MCF 10A (cell line): Measurements from ENCODE around the gene SOX6. TPM values are rescaled to one million over a fixed set of nuclear protein-coding genes. Genes with fewer than 3 reads are reported as not detected.
"Not testable (repeated sequence)": the region's sequence is repeated elsewhere in the genome, so short reads cannot be mapped to it uniquely, and the experiment has no call there.

Experiments used
- BruUV-seq: library from RNA; stranded (reverse); fragments of 400-500 nt; replicated peaks from 2 replicates; lab custom pipeline; 2021; lab: Mats Ljungman, UMichigan
- CTCF ChIA-PET: fragments of 300-600 bp; sonication (Branson Sonifier 250); formaldehyde crosslinking; extraction: SDS; loops from one replicate; lab custom pipeline; 2021; ENCODE audit warnings: antibody characterized with exemption, inconsistent platforms; lab: Yijun Ruan, JAX
- POLR2A ChIA-PET: fragments of 300-600, 350-650 bp; sonication (Branson Sonifier 250); formaldehyde crosslinking; extraction: SDS; loops from one replicate; lab custom pipeline; 2020; ENCODE audit warnings: antibody characterized with exemption, inconsistent platforms; lab: Yijun Ruan, JAX
- DNase-seq: peaks from one replicate; pipeline ENCODE4 v3.0.0-alpha.2; 2018; ENCODE audit not compliant: unreplicated experiment
- H3K27ac Mint-ChIP-seq: one replicate; pipeline ENCODE4 v1.8.0; 2022; ENCODE audit warnings: mild to moderate bottlenecking, low read depth, mixed read lengths; ENCODE audit not compliant: unreplicated experiment
- H3K27me3 Mint-ChIP-seq: one replicate; pipeline ENCODE4 v1.8.0; 2022; ENCODE audit warnings: mixed read lengths; ENCODE audit not compliant: insufficient read depth, unreplicated experiment
- H3K36me3 Mint-ChIP-seq: one replicate; pipeline ENCODE4 v1.8.0; 2022; ENCODE audit warnings: mild to moderate bottlenecking, moderate library complexity, mixed read lengths; ENCODE audit not compliant: insufficient read depth, unreplicated experiment
- H3K4me1 Mint-ChIP-seq: one replicate; pipeline ENCODE4 v1.8.0; 2022; ENCODE audit warnings: mixed read lengths; ENCODE audit not compliant: insufficient read depth, unreplicated experiment
- H3K4me3 Mint-ChIP-seq: one replicate; pipeline ENCODE4 v1.8.0; 2022; ENCODE audit warnings: mild to moderate bottlenecking, moderate library complexity, mixed read lengths; ENCODE audit not compliant: unreplicated experiment
- H3K9me3 Mint-ChIP-seq: one replicate; pipeline ENCODE4 v1.8.0; 2022; ENCODE audit warnings: mixed read lengths; ENCODE audit not compliant: unreplicated experiment
- intact Hi-C: fragments of 100-400 bp; cut with micrococcal nuclease; formaldehyde crosslinking; loops from 2 replicates; pipeline ENCODE4 v1.14.1; 2022
- total RNA-seq: library from RNA; stranded (reverse); gene quantifications from 2 replicates; pipeline ENCODE4 v1.2.3, GENCODE V29; 2022
- TF ChIP-seq, protein P1 (sequence below): fragments of 200-600 bp; IDR thresholded peaks from one replicate; pipeline ENCODE4 v1.8.0; 2022; ENCODE audit warnings: antibody characterized with exemption, mild to moderate bottlenecking; ENCODE audit not compliant: unreplicated experiment

SOX6 gene
- total RNA-seq, 1 experiment from 2014 or later, result 6.4 TPM

DNA sequence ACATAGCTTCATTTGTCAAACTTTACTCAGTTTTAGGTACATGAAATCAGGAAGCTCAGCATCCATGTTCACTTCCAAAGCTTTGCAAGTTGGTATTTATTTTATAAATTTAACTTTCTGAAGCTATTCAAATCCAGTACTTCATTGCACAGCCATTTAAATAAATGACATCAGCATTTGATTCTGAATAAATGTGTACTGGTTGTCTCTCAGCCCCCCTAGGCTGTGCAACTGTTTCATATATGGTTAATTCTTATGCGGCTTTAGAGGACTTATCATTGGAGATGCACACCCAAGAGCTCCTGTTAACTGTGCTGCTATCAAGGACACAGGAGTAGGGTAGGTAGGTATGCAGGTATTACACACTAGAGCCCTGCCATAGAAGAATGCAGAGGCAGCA lies 325.1 kb downstream of the SOX6 start:
- TF ChIP-seq, protein P1, sequence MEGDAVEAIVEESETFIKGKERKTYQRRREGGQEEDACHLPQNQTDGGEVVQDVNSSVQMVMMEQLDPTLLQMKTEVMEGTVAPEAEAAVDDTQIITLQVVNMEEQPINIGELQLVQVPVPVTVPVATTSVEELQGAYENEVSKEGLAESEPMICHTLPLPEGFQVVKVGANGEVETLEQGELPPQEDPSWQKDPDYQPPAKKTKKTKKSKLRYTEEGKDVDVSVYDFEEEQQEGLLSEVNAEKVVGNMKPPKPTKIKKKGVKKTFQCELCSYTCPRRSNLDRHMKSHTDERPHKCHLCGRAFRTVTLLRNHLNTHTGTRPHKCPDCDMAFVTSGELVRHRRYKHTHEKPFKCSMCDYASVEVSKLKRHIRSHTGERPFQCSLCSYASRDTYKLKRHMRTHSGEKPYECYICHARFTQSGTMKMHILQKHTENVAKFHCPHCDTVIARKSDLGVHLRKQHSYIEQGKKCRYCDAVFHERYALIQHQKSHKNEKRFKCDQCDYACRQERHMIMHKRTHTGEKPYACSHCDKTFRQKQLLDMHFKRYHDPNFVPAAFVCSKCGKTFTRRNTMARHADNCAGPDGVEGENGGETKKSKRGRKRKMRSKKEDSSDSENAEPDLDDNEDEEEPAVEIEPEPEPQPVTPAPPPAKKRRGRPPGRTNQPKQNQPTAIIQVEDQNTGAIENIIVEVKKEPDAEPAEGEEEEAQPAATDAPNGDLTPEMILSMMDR, result no peak
- H3K4me3 Mint-ChIP-seq, result no peak overlapping the region
- POLR2A ChIA-PET, result interaction anchor here (1.1 kb wide), 1 partner anchor 11 kb away, joined by 3 read pairs; no protein-coding TSS in a partner anchor
- CTCF ChIA-PET, result interaction anchor here (1.2 kb wide), 1 partner anchor 583 kb away, joined by 4 read pairs; no protein-coding TSS in a partner anchor
- no peaks in the 10 kb centered on the region for H3K9me3 Mint-ChIP-seq
- no peaks in the 10 kb centered on the region for H3K36me3 Mint-ChIP-seq
- DNase-seq, result no peak
- H3K4me1 Mint-ChIP-seq, result no peaks in the 10 kb centered on the region
- H3K27ac Mint-ChIP-seq, result no peak overlapping the region
- intact Hi-C loops, result no loop called here
- H3K27me3 Mint-ChIP-seq, result no peaks in the 10 kb centered on the region
- BruUV-seq, result no TSS peak

DNA sequence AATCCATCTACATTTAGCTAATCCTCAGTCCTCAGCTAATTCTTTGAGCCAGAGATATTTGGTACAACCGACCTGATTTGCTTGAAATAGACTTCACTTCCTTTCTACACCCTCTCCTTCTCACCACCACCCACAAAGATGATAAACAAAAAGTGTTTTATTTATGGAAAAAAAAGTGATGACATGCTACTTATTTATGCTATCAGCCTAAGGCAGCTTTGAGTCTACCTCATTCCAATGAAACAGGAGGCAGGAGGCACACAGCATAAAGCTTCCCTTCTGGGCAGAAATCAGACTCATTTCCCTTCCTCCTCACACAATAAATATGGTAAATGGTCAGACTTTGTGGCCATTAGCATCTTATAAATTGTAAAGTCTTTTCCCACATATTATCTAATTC lies 325.7 kb downstream of the SOX6 start:
- no peak for DNase-seq
- TF ChIP-seq, protein P1, result no peak

DNA sequence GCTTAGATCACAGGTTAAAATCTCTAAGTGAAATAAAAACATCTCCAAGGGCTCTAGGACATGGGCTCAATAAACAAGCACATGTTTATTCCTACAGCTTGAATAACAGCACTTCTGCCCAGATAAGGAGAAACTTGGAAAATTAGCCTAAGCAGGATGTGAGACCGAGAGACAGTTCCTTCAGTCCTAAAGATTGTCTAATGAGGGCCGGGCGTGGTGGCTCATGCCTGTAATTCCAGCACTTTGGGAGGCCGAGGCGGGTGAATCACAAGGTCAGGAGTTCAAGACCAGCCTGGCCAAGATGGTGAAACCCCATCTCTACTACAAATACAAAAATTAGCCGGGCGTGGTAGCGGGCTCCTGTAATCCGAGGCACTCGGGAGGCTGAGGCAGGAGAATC lies 327.2 kb downstream of the SOX6 start:
- H3K4me3 Mint-ChIP-seq, H3K27me3 Mint-ChIP-seq, BruUV-seq, H3K9me3 Mint-ChIP-seq, intact Hi-C loops, H3K27ac Mint-ChIP-seq, H3K4me1 Mint-ChIP-seq, H3K36me3 Mint-ChIP-seq, DNase-seq, CTCF ChIA-PET: not testable (repeated sequence)
- POLR2A ChIA-PET, result interaction anchor here (1.2 kb wide), 1 partner anchor 13 kb away, joined by 4 read pairs; no protein-coding TSS in a partner anchor

More for the DNA sequence above, 325.7 kb downstream of the SOX6 start:
- no peaks in the 10 kb centered on the region for H3K27me3 Mint-ChIP-seq
- H3K9me3 Mint-ChIP-seq, result no peaks in the 10 kb centered on the region
- no TSS peak for BruUV-seq
- no peaks in the 10 kb centered on the region for H3K4me1 Mint-ChIP-seq
- CTCF ChIA-PET, result interaction anchor here (1.2 kb wide), 1 partner anchor 584 kb away, joined by 4 read pairs; no protein-coding TSS in a partner anchor
- H3K4me3 Mint-ChIP-seq, result no peak overlapping the region
- POLR2A ChIA-PET, result interaction anchor here (1.1 kb wide), 1 partner anchor 11 kb away, joined by 3 read pairs; no protein-coding TSS in a partner anchor
- no peak overlapping the region for H3K27ac Mint-ChIP-seq
- no peaks in the 10 kb centered on the region for H3K36me3 Mint-ChIP-seq
- intact Hi-C loops, result no loop called here

DNA sequence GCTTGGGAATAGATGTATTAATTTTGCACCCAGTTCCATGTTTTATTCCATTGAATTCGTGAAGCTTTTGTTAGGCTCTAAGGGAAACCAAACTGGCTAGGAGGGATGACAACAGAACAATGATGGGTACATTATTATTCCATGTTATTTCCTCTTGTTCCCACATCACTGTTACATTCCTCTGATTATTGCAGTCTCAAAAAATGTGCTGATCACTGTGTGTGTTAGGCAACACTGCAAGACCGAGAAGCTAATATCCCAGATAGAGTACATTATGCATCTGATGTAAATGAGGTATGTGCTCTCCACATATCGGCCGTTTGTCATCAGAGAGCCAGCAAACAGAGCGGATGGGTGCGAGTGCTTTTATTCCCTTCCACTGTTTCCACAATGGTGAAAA lies 327.9 kb downstream of the SOX6 start:
- no peak overlapping the region for H3K27ac Mint-ChIP-seq
- no peaks in the 10 kb centered on the region for H3K9me3 Mint-ChIP-seq
- DNase-seq, result no peak
- H3K4me1 Mint-ChIP-seq, result no peaks in the 10 kb centered on the region
- TF ChIP-seq, protein P1, result no peak
- BruUV-seq, result no TSS peak
- H3K36me3 Mint-ChIP-seq, result no peaks in the 10 kb centered on the region
- H3K4me3 Mint-ChIP-seq, result no peak overlapping the region
- POLR2A ChIA-PET, result interaction anchor here (1.2 to 1.4 kb wide), 2 partner anchors 12 to 61 kb away, joined by 4 to 6 read pairs; no protein-coding TSS in a partner anchor
- CTCF ChIA-PET, result interaction anchor here (1.0 kb wide), 1 partner anchor 13 kb away, joined by 4 read pairs; no protein-coding TSS in a partner anchor
- intact Hi-C loops, result no loop called here
- no peaks in the 10 kb centered on the region for H3K27me3 Mint-ChIP-seq
